ENCODE results near the gene IL36B.

DNA sequence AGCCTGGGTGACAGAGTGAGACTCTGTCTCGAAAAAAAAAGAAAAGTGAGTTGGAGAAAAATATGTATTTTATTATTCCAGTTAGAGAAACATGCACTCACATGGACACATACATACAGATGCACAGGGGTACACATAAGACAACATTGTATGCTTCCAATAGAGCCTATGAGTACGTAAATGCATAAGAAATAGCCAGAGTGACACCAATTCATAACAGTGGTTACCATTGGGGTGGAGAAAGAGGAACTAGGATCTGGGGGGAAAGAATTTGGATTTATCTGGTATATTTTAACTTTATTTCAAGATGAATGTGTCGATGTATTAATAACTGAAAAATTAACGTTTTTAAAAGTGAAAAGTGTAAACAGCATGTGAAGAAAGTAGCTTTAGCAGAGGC lies 31.4 kb downstream of the IL36B start:
- TF ChIP-seq POLR2AphosphoS5 (IDR thresholded peaks at IDR 0.05; ENCODE audit: low read depth, low read length) (no peak), POLR2A (IDR thresholded peaks at IDR 0.05; ENCODE audit: low read depth, low read length) (no peak)

Data from GM12892 (cell line).